Suprapubic skin (tissue), 4 donors: ENCODE measurements around the gene PROX1.

Experiments used
- CTCF ChIP-seq, 2 donors: fragments of 200-600 bp in 1 of 2; fragments of 450-650 bp in 1 of 2; sonication (generic) in 1 of 2; IDR thresholded peaks; one replicate each; pipeline ENCODE4 v1.5.1; 2016 to 2019; ENCODE audit warnings: antibody characterized with exemption in 2 of 2, mild to moderate bottlenecking in 1 of 2, moderate library complexity in 1 of 2
- POLR2A ChIP-seq, 2 donors: fragments of 450-650 bp; IDR thresholded peaks; one replicate each; pipeline ENCODE4 v1.6.1; 2017; ENCODE audit warnings: antibody characterized with exemption in 2 of 2, mild to moderate bottlenecking in 2 of 2, moderate library complexity in 2 of 2
- POLR2AphosphoS5 ChIP-seq, 3 donors: sonication (generic); formaldehyde crosslinking; IDR thresholded peaks; one replicate each; pipeline ENCODE4 v1.6.1; 2017; ENCODE audit warnings: antibody characterized with exemption in 3 of 3

- no peak for TF ChIP-seq POLR2AphosphoS5 (IDR thresholded peaks at IDR 0.05)
- TF ChIP-seq CTCF (IDR thresholded peaks at IDR 0.05): no peak
- TF ChIP-seq POLR2A (IDR thresholded peaks at IDR 0.05): no peak
Observed at GRCh38 chr1:213977486-213977842, 10.3 kb upstream of the PROX1 start.
